Erythroblast (primary cell): ENCODE measurements around the gene UBN1.

Experiments
- GATA1 ChIP-seq: IDR thresholded peaks from 2 replicates; pipeline ENCODE4 v1.6.1; 2011; ENCODE audit warnings: low read depth, mild to moderate bottlenecking, control low read depth, low read length, moderate library complexity
- POLR2A ChIP-seq: IDR thresholded peaks from 2 replicates; pipeline ENCODE4 v1.6.1; 2011; ENCODE audit warnings: mild to moderate bottlenecking, low read length

DNA sequence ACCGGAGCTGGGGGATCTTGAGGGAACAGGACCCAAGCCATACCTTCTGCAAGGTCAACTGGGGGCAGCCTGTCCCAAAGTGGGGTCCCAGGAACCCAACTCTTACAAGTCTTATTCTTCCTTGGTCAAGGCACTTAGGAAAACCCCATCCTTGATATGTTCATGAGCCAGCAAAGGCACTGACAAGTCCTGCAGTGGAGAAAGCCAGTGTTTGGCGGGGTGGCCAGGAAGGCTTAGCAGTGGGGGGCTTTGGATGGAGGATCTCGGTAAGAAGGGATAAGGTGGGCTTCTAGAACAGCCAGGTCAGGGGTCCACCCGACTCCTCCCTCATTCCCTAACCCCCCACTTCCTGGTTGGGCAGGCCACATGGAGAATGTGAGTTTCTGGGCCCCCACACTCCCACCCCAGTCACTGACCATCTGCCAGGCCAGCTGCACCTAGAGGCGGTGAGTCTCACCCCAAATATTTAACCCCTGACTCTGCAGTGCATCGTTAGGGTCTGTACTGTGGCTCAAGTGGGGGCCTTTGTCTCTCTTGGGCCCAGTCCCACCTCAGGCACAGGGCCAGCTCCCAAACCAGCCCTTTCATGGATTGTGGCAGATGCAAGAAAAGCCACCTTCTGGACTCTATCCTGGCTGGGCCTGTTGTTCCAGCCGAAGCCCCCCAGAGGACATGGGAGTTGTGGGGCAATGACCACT, 67.4 kb downstream of the UBN1 start:
- no peak for TF ChIP-seq POLR2A
- no peak for TF ChIP-seq GATA1
